WTC11 (cell line): ENCODE results near the gene PAX4.

ENCODE experiments used
- FOXJ3 ChIP-seq: sonication (generic); formaldehyde crosslinking; IDR thresholded peaks from 2 replicates; pipeline ENCODE4 v1.9.0; 2021; ENCODE audit warnings: missing genetic modification reagents, mild to moderate bottlenecking, borderline replicate concordance
- FOXP1 ChIP-seq: sonication (generic); formaldehyde crosslinking; IDR thresholded peaks from 2 replicates; pipeline ENCODE4 v1.8.0; 2022; ENCODE audit warnings: missing genetic modification reagents, mild to moderate bottlenecking, moderate library complexity, borderline replicate concordance
- NFYB ChIP-seq: sonication (generic); formaldehyde crosslinking; conservative IDR thresholded peaks from 2 replicates; pipeline ENCODE4 v1.8.0; 2022; ENCODE audit warnings: low read depth, missing genetic modification reagents
- NR2C2 ChIP-seq: sonication (generic); formaldehyde crosslinking; IDR thresholded peaks from 2 replicates; pipeline ENCODE4 v1.8.0; 2022; ENCODE audit warnings: mild to moderate bottlenecking, missing genetic modification reagents
- OVOL2 ChIP-seq: fragments of 250-450 bp; sonication (Bioruptor Pico); IDR thresholded peaks from 2 replicates; pipeline ENCODE4 v1.9.0; 2021; ENCODE audit warnings: mild to moderate bottlenecking, borderline replicate concordance
- SP1 ChIP-seq: sonication (generic); formaldehyde crosslinking; conservative IDR thresholded peaks from 2 replicates; pipeline ENCODE4 v1.8.1; 2022; ENCODE audit warnings: missing genetic modification reagents
- ZNF219 ChIP-seq: sonication (generic); formaldehyde crosslinking; IDR thresholded peaks from 2 replicates; pipeline ENCODE4 v1.8.0; 2023; ENCODE audit warnings: missing genetic modification reagents, mild to moderate bottlenecking, borderline replicate concordance
- ZNF263 ChIP-seq: sonication (generic); formaldehyde crosslinking; IDR thresholded peaks from 2 replicates; pipeline ENCODE4 v1.8.1; 2022; ENCODE audit warnings: low read depth, mild to moderate bottlenecking, moderate library complexity, missing genetic modification reagents
- ZNF317 ChIP-seq: sonication (generic); formaldehyde crosslinking; IDR thresholded peaks from 2 replicates; pipeline ENCODE4 v1.8.1; 2023; ENCODE audit warnings: low read depth, mild to moderate bottlenecking, moderate library complexity, missing genetic modification reagents, borderline replicate concordance
- ZNF396 ChIP-seq: fragments of 250-450 bp; sonication (Bioruptor Pico); IDR thresholded peaks from 2 replicates; pipeline ENCODE4 v1.8.0; 2021; ENCODE audit warnings: mild to moderate bottlenecking, moderate library complexity, borderline replicate concordance
- ZNF423 ChIP-seq: fragments of 250-450 bp; sonication (Bioruptor Pico); IDR thresholded peaks from 2 replicates; pipeline ENCODE4 v2.1.2; 2022; ENCODE audit warnings: mild to moderate bottlenecking, moderate library complexity
- TF ChIP-seq, protein P1 (sequence below): fragments of 200-600 bp; IDR thresholded peaks from 2 replicates; pipeline ENCODE4 v1.8.0; 2022; ENCODE audit warnings: antibody characterized with exemption
- TF ChIP-seq, protein P2 (sequence below): sonication (generic); formaldehyde crosslinking; IDR thresholded peaks from 2 replicates; pipeline ENCODE4 v1.8.1; 2023; ENCODE audit warnings: mild to moderate bottlenecking, missing genetic modification reagents, moderate library complexity
- TF ChIP-seq, protein P3 (sequence below): sonication (generic); formaldehyde crosslinking; IDR thresholded peaks from 2 replicates; pipeline ENCODE4 v1.8.0; 2022; ENCODE audit warnings: mild to moderate bottlenecking, missing genetic modification reagents

DNA sequence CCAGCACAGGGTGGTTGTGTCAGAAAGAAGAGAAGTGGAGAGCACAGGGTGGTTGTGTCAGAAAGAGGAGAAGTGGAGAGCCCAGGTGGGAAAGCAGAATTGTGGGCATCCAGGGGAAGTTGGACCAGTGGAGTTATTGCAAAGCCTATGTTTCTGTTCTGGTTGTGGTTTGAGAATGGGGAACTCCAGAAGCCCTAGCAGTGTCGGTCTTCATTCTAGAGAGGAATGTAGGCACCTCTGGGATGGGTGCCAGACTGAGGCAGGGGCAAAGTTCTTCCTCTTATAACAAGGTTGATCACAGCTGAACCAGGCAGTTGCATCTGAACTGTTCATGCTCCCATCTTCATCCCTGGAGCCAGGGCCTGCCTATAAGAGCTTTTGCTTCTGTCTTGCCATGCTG, 23.5 kb downstream of the PAX4 start:
- TF ChIP-seq NR2C2 (CRISPR knock-in tag) (no peak), ZNF219 (CRISPR knock-in tag) (no peak), ZNF423 (CRISPR knock-in tag) (no peak), SP1 (CRISPR knock-in tag) (no peak), FOXP1 (no peak), ZNF396 (CRISPR knock-in tag) (no peak), ZNF317 (CRISPR knock-in tag) (no peak), NFYB (CRISPR knock-in tag) (no peak), FOXJ3 (CRISPR knock-in tag) (no peak), OVOL2 (CRISPR knock-in tag) (no peak), ZNF263 (no peak)
- TF ChIP-seq, protein P1, sequence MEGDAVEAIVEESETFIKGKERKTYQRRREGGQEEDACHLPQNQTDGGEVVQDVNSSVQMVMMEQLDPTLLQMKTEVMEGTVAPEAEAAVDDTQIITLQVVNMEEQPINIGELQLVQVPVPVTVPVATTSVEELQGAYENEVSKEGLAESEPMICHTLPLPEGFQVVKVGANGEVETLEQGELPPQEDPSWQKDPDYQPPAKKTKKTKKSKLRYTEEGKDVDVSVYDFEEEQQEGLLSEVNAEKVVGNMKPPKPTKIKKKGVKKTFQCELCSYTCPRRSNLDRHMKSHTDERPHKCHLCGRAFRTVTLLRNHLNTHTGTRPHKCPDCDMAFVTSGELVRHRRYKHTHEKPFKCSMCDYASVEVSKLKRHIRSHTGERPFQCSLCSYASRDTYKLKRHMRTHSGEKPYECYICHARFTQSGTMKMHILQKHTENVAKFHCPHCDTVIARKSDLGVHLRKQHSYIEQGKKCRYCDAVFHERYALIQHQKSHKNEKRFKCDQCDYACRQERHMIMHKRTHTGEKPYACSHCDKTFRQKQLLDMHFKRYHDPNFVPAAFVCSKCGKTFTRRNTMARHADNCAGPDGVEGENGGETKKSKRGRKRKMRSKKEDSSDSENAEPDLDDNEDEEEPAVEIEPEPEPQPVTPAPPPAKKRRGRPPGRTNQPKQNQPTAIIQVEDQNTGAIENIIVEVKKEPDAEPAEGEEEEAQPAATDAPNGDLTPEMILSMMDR, result no peak
- TF ChIP-seq, protein P2, sequence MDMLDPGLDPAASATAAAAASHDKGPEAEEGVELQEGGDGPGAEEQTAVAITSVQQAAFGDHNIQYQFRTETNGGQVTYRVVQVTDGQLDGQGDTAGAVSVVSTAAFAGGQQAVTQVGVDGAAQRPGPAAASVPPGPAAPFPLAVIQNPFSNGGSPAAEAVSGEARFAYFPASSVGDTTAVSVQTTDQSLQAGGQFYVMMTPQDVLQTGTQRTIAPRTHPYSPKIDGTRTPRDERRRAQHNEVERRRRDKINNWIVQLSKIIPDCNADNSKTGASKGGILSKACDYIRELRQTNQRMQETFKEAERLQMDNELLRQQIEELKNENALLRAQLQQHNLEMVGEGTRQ (CRISPR knock-in tag), result no peak
- TF ChIP-seq, protein P3, sequence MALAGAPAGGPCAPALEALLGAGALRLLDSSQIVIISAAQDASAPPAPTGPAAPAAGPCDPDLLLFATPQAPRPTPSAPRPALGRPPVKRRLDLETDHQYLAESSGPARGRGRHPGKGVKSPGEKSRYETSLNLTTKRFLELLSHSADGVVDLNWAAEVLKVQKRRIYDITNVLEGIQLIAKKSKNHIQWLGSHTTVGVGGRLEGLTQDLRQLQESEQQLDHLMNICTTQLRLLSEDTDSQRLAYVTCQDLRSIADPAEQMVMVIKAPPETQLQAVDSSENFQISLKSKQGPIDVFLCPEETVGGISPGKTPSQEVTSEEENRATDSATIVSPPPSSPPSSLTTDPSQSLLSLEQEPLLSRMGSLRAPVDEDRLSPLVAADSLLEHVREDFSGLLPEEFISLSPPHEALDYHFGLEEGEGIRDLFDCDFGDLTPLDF (CRISPR knock-in tag), result no peak
